ENCODE measurements around the gene MYH11. TPM values are rescaled to one million over a fixed set of nuclear protein-coding genes. Genes with fewer than 3 reads are reported as not detected.
"Not testable (repeated sequence)": the region's sequence is repeated elsewhere in the genome, so short reads cannot be mapped to it uniquely, and the experiment has no call there.

The MYH11 gene
- polyA plus RNA-seq, 4 donors, result 4.6 to 15.6 (median 11.8) TPM

DNA sequence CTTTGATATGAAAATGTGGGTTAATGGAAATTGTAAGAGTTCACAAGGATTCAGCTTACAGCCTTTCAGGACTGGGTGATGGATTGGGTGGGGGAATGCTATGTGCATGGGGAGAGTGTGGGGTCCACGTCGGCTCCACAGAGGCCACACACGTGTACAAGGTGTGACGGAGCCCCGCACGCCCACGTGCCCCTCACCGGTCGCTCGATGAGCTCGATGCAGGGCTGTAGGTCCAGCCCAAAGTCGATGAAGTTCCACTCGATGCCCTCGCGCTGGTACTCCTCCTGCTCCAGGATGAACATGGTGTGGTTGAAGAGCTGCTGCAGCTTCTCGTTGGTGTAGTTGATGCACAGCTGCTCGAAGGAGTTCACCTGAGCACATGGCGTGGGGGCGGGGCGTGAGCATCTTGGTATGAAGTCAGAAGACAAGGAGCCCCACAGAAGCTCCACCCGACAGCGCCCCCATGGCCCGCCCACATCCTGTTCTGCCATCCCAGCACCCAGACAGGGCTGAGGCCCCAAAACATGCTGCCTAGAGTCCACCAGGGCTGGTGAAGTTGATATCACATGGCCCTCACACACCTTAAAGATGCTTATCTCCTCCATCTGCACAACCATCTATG is 99.1 kb downstream of the MYH11 start:
- DNase-seq (ENCODE audit: low read depth in 4 of 4, low spot score in 3 of 4), result no peak

DNA sequence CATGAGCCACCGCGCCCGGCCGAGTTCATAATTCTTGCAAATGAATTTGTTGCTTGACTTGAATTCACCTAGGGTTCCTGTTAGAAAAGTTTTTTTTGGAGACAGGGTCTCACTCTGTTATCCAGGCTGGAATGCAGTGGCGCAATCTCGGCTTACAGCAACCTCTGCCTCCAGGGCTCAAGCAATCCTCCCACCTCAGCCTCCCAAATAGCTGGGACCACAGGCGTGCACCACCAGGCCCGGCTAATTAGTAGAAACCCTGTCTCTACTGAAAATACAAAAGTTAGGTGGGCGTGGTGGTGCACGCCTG is 99.8 kb downstream of the MYH11 start:
- DNase-seq (ENCODE audit: low read depth in 4 of 4, low spot score in 3 of 4), result no peak

DNA sequence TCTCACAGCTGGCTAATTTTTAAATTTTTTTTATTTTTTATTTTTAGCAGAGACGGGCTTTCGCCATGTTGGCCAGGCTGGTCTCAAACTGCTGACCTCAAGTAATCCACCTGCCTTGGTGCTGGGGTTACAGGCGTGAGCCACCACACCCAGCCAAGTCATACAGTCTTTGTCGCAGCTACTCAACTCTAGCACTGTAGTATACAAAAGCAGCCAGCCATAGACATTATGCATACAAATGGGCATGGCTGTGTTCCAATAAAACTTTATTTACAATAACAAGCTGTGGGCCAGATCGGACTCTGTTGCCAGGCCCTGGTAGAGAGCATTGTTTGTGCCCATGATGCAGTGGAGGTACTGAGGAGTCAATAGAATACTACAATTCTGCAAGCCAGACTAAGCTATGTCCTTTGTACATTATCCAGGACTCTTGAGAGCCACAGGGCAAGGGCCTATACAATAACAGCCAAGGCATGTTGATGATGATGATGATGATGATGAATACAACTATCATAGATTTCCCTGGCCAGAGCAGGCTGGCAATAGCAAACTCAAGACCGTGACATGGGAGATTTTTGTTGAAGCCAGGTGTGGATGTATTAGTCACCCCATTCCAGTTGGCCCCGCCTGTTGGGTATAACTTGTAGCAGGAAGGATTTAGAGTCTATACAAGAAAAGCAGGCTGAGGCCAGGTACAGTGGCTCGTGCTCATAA is 101.8 kb downstream of the MYH11 start:
- DNase-seq (ENCODE audit: low read depth in 4 of 4, low spot score in 3 of 4), result no peak

DNA sequence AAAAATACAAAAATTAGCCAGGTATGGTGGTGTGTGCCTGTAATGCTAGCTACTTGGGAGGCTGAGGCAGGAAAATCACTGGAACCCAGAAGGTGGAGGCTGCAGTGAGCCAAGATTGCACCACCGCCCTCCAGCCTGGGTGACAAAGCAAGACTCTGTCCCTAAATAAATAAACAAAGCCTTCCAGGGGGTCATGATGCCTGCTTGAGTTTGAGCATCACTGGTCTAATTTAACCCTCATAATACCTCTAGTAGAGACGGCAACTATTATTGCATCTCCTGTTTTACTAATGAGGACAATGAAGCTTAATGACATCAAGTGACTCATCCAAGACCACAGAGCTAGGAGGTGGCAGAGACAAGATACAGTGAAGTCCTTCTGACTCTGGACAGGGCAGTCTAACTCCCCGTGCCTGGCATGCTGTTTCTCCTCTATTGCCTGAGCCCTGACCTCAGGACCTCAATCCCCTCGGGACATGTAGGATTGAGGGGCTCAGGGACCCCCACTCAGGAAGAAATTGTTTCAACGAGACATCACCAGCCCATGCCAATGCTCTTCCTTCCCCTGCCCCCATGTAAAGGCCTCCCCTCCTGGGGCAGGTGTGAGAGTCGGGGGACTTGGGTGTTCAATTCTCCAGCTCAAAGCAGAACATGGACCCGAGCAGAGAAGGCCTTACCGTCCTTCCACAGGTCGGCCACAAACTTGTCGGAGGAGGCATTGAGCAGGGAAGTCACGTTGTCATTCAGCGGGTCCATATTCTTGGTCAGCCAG is 103.9 kb downstream of the MYH11 start:
- DNase-seq (ENCODE audit: low read depth in 4 of 4, low spot score in 3 of 4), result no peak

DNA sequence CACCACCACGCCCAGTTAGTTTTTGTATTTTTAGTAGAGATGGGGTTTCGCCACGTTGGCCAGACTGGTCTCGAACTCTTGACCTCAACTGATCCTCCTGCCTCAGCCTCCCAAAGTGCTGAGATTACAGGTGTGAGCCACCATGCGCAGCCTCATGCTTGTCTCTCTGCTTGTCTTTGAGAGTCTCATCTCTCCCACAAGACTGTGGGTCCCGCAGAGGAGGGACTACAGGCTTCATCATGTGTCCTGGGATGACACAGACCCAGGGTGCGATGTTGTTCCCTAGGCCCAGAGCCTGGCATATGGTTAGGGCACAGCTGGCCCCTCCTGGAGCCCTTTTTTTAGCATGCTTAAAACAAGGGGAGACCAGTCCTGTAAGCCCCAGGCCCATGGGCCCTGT is 104.9 kb downstream of the MYH11 start:
- no peak for DNase-seq (ENCODE audit: low read depth in 4 of 4, low spot score in 3 of 4)

DNA sequence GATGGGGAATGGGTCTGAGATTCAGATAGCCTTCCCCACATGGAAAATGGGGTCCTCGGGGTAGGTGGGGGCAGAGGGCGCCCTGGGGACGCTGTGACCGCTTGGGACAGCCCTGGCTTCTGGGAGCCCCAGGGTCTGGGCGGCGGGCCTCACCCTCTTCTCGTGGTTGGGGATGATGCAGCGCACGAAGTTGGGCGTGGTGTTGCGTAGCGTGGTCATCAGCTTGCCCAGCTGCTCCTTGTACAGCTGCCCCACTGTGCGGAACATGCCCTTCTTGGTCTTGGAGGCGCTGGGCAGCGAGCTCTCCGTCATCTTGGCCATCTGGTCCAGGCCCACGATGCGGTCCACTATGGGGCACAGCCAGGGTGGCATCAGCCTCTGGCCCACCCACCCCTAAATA is 106.8 kb downstream of the MYH11 start:
- no peak for DNase-seq (ENCODE audit: low read depth in 4 of 4, low spot score in 3 of 4)

DNA sequence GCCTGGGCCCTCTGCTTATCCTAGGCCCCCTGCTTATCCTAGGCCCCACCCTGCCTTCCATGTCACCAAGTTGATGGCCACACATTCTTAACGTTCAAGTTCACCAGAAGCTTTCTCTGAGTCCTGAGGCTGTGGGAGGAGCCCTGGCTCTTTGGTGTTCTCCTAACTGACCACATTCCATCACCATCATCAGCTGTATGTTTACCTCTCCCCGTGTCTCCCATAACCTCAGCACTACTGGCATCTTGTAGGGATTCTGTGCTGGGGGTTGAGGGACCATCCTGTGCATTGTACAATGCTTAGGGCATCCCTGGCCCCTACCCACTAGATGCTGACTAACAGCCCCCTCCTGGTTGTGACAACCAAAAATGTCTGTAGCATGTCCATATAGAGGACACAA is 107.5 kb downstream of the MYH11 start:
- no peak for DNase-seq (ENCODE audit: low read depth in 4 of 4, low spot score in 3 of 4)

DNA sequence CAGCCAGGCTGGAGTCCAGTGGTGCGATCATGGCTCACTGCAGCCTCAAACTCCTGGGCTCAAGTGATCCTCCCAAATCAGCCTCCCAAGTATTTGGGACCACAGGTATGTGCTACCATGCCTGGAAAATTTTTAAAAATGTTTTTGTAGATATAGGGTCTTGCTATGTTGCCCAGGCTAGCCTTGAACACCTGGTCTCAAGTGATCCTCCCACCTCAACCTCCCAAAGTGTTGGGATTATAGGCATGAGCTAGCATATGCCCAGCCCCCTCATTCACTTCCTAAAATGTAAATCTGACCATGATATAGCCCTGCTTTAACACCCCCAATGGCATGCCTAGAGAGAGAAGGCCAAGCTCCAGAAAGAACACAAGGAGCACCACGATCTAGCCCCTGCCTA is 108.2 kb downstream of the MYH11 start:
- DNase-seq (ENCODE audit: low read depth in 4 of 4, low spot score in 3 of 4), result no peak

DNA sequence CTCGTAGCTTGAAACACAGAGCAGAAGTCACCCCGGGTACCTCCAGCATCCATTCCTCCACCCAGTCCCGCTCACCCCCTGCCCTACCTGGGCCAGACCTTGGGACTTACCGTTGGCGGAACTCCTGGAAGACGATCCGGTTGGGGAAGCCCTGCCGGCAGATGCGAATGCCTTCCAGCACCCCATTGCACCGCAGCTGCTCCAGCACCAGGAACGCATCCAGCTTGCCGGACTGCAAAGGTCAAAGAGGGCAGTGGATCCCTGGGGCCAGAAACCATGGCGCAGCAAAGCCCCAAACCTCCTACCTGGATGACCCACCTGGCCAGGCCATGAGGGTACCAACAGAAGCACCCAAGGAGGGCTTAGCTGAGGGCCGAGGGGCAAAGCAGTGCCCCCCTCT is 108.9 kb downstream of the MYH11 start:
- DNase-seq (ENCODE audit: low read depth in 4 of 4, low spot score in 3 of 4), result no peak

DNA sequence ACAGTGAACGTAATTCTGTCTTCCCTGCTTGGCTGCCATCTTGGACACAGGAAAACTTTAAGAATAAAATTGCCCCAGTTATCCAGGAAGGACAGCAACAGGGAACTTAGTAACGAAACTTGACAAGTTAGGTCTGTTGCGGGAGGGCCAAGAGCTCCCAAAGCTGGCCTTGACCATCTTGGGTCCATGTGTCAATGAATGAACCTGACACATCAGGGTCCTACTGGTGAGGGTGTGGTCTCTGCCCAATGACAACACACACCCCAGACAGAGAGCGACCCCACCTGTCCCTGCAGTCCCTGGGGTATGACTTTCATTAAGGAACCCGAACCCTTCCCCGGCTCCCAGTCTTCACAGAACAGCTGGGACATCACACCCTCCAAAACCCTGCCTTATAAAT is 110.5 kb downstream of the MYH11 start:
- no peak for DNase-seq (ENCODE audit: low read depth in 4 of 4, low spot score in 3 of 4)

DNA sequence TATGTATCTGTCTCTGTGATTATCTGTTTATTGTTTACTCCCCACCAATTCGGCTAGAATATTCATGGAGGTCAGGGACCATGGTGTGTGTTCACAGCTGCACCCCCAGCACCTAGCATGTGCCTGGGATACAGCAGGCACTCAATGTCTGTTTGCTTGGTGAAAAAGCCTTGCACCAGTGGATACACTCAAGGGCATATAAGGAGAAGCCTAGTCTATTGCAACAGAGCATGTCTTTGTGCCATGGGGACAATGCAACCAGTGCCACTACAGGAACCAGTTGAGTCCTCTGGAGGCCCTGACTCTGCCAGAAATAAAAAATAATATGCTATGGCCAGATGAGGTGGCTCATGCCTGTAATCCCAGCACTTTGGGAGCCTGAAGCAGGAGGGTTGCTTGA is 113.2 kb downstream of the MYH11 start:
- no peak for DNase-seq (ENCODE audit: low read depth in 4 of 4, low spot score in 3 of 4)

DNA sequence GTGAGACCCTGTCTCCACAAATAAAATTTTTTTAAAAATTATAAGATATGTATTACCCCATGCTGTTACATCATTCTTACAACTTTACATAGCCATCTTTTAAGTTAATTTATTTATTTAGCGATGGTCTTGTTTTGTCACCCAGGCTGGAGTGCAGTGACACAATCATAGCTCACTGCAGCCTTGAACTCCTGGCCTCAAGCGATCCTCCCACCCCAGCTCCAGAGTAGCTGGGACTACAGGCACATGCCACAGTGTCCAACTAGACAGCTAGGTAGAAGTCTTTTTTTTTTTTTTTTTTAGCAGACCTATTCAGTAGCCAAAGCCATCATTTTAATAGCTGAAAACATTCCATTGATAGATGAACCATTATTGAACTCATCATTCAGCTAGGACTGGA is 114.1 kb downstream of the MYH11 start:
- no peak for DNase-seq (ENCODE audit: low read depth in 4 of 4, low spot score in 3 of 4)

DNA sequence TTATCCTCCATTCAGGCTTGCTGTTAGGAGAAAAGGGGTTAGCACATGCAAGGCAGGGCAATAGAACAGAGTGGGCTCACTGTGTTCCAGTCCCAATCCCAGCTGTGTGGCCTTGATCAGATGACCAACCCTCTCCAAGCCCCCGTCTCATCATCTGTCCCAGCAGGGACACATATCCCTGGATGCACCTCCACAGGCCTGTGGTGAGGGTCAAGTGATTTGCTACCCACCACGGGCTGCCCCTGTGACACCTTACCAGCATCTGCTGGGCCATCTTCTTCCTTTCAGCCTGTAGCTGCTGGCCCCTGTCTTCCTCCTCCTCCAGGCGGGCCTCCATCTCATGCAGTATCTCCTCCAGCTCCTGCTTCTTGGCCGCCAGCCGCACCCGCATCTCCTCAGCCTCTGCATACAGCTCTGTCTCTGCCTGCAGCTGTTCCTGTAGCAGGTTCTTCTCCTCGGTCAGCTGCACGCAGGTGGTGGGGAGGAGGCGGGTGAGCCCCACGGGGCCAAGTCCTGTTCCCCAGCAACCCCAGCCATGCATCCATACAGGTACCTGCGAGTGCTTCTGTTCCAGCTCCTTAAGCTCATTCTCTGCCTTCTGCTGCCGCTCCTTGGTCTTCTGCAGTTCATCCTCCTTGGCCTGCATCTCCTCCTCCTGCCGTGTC is 115.5 kb downstream of the MYH11 start:
- DNase-seq (ENCODE audit: low read depth in 4 of 4, low spot score in 3 of 4), result no peak

DNA sequence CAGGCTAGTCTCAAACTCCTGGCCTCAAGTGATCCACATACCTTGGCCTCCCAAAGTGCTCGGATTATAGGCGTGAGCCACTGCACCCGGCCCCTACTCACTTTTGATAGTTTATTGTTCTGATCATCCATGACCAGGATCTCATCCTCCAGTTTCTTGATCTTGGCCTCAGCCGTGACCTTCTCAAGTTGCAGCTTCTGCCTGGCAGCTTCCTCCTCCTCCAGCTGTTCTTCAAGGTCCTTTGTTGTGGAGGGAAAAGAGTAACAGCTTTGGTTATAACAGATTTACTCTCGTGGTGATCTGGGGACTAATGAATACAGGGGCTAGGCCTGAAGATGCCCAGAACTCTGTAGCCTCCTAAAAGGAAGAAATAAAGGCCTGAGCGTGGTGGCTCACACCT is 116.9 kb downstream of the MYH11 start:
- DNase-seq (ENCODE audit: low read depth in 4 of 4, low spot score in 3 of 4), result no peak

DNA sequence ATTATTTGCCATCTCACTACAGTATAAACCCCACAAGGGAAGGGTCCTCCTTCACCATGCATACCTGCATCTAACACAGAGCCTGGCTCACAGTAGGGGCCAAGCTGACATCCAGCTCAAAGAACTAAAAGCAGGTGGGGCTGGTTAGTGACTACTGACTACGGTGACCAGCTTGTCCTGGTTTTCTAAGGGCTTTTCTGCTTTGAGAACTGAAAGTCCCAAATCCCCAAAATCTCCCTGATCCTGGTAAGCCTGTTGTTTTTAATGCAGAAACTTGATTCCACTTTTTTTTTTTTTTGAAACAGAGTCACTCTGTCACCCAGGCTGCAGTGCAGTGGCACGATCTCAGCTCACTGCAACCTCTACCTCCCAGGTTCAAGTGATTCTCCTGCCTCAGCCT is 117.4 kb downstream of the MYH11 start:
- no peak for DNase-seq (ENCODE audit: low read depth in 4 of 4, low spot score in 3 of 4)

DNA sequence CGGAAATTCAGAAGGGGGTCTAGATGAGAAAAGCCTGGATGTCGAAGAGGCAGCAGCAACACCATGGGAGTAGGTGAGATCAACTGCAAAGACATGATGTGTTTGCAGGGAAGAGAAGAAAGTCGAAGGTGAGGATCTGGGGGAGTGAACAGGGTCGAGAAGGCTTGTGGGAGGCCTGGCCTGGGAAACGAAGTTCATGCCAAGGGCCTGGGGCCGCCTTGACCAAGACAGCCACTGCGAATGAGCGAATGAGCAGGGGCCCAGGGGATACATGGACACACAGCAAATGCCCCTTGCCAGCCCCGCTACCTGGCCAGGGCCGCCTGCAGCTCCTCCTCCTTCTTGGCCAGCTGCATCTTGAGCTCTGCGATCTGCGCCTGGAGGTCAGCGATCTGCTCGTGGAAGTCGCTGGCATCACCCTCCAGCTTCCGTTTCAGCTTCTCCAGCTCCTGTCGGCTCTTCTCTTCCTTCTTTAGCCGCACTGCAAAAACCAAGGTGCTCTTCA is 119.6 kb downstream of the MYH11 start:
- DNase-seq (ENCODE audit: low read depth in 4 of 4, low spot score in 3 of 4), result no peak

DNA sequence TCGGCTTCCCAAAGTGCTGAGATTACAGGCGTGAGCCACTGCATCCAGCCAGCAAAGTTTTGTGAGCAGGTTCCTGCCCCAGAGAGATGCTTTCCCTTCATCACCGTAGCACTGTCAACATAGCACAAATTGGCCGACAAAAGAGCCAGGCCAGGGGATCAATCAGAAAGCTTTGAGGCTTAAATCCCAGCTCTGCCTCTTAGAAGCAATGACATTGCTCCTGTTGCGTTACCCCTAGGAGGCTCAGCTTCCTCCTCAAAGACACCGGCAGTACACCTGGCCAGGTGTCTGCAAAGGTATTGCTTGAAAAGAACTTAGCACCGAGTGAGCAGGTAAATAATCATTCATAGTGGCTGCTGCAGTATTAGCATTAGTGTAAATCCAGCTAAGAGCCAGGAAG is 120.3 kb downstream of the MYH11 start:
- no peak for DNase-seq (ENCODE audit: low read depth in 4 of 4, low spot score in 3 of 4)

DNA sequence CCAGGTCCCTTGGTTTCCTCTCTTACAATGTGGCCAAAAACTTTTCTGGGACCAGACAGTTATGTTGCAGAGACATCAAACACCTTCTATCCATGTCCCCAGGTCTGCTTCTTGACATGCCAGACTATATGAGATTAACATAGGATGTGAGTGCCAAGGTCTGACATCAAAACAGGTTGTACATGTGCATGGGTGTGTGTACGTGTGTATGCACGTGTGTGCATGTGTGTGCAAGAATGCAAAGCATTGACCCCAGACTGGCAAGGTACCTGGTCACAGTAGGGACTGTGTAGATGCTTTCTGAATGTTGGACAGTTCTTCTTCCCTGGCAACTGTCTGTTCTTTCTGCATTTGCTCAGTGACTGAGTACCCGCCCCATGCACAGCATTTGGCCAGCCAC is 121.2 kb downstream of the MYH11 start:
- no peak for DNase-seq (ENCODE audit: low read depth in 4 of 4, low spot score in 3 of 4)

DNA sequence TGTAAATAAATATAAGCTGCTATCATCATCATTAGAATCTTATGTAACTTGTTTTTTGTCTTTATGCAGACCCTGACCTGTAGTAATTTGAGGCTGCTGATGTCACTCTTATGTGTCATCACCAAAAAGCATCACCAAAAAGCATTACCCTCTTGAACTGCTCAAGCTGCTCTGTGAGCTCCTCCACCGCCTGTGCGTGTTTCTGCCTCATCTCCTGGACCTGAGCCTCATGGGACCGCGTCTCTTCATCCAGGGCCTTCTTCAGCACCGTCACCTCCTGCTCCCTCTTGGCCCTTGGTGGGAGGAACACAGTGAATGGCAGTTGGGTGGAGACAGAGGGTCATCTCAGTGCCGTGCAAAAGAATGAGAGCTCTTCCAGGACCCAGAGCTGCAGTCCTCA is 124.4 kb downstream of the MYH11 start:
- DNase-seq (ENCODE audit: low read depth in 4 of 4, low spot score in 3 of 4), result no peak

DNA sequence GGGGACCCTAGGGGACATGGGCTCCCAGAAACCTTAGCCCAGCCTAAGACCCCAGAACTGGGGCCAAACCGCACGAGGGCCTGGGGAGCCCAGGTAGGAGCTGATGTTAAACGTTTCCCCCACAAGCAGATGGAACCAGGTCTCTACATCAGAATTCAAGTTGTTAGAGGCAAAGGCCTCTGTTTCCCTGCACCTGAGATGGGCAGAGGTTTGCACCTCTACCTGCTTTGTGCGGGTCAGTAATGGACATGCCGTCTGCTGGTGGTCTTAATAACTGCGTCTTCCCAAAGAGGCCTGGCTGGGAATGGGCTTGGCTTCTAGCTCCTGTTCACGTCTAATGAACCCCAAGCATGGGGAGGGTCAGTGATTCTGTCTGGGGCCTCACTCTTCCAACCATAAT is 127.7 kb downstream of the MYH11 start:
- DNase-seq (ENCODE audit: low read depth in 4 of 4, low spot score in 3 of 4), result no peak

DNA sequence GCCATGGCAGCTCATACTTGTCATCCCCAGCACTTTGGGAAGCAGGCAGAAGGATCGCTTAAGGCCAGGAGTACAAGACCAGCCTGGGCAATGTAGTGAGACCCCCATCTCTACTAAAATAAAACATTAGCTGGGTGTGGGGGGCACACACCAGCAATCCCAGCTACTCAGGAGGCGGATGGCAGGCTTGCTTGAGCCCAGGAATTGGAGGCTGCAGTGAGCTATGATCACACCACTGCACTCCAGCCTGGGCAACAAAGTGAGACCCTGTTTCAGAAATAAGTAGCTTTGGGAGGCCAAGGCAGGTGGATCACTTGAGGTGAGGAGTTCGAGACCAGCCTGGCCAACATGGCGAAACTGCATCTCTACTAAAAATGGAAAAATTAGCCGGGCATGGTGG is 129.1 kb downstream of the MYH11 start:
- not testable (repeated sequence) for DNase-seq (ENCODE audit: low read depth in 4 of 4, low spot score in 3 of 4)

Data from left renal pelvis (tissue), 4 donors.